Adrenal gland (tissue), 12 donors: ENCODE results near the gene DNAH17. TPM values are rescaled to one million over a fixed set of nuclear protein-coding genes. Genes with fewer than 3 reads are reported as not detected.

Source experiments
- DNase-seq, 7 donors: peaks; one replicate each; pipeline ENCODE4 v3.0.0-alpha.2; 2019 to 2020
- H3K27ac ChIP-seq, 5 donors: fragments of 200-600 bp; sonication (generic) in 4 of 5; 1 replicate in 3 of 5; 2 replicates in 2 of 5; pipeline versions ENCODE4 v1.5.1 to v1.8.0; 2016 to 2020; ENCODE audit warnings: mild to moderate bottlenecking in 1 of 5
- H3K27me3 ChIP-seq: fragments of 200-600 bp; 2 replicates; pipeline ENCODE4 v1.8.0; 2021
- H3K36me3 ChIP-seq, 2 donors: fragments of 200-600 bp; replicated peaks in 1 of 2; 1 replicate in 1 of 2; 2 replicates in 1 of 2; pipeline versions ENCODE4 v1.5.1 to v1.8.0; 2018 to 2022
- H3K4me1 ChIP-seq, 2 donors: fragments of 200-600 bp; replicated peaks in 1 of 2; 1 replicate in 1 of 2; 2 replicates in 1 of 2; pipeline versions ENCODE4 v1.5.1 to v1.8.0; 2018 to 2021
- H3K4me3 ChIP-seq, 4 donors: fragments of 200-600 bp; sonication (generic) in 3 of 4; one replicate each; pipeline ENCODE4 v1.5.1; 2016 to 2018
- H3K9me3 ChIP-seq, 3 donors: fragments of 200-600 bp; sonication (generic) in 1 of 3; replicated peaks in 1 of 3; 1 replicate in 2 of 3; 2 replicates in 1 of 3; pipeline versions ENCODE4 v1.5.1 to v1.8.0; 2016 to 2021
- POLR2A ChIP-seq, 2 donors: fragments of 450-650 bp; IDR thresholded peaks; one replicate each; pipeline ENCODE4 v1.6.1; 2017; ENCODE audit warnings: antibody characterized with exemption in 2 of 2, mild to moderate bottlenecking in 2 of 2, moderate library complexity in 1 of 2
- WGBS, 4 donors: extraction: QIAGEN DNeasy Blood & Tissue Kit in 2 of 4; methylation state at CpG; one replicate each; pipeline versions ENCODE4 v1.1.5 to v1.1.7; 2013 to 2017; 5-methylcytosine and 5-hydroxymethylcytosine counted together
- intact Hi-C, 2 donors: fragments of 100-400 bp; cut with DNase I; formaldehyde crosslinking; loops; one replicate each; pipeline versions ENCODE4 v1.14.1 to v1.15.0; 2022 to 2023
- polyA plus RNA-seq, 3 donors: library from polyadenylated mRNA; stranded (reverse); fragments of 200-250 nt in 2 of 3; fragments of 350-450 nt in 1 of 3; fragmentation: Illumina TruSeq in 1 of 3; extraction: RNeasy Lipid Tissue Mini Kit (QIAGEN cat#74804) in 1 of 3; gene quantifications; one replicate each; pipeline ENCODE4 v1.2.3, GENCODE V29; 2013 to 2014
- total RNA-seq, 9 donors: library from RNA; depleted of rRNA in 4 of 9; stranded (reverse); fragments of >200 nt in 4 of 9; fragments of 120-200 nt in 1 of 9; fragmentation: NEBNext Ultra II Directional in 1 of 9; extraction: Animal tissue kit (Norgen Biotek cat#: 25700) in 1 of 9; gene quantifications; one replicate each; pipeline versions ENCODE4 v1.1.0 to v1.2.4, GENCODE V29; 2013 to 2023
- TF ChIP-seq, protein P1 (sequence below), 6 experiments: fragments of 450-650 bp in 4 of 6; fragments of 200-600 bp in 2 of 6; sonication (generic) in 1 of 6; IDR thresholded peaks; 1 replicate in 5 of 6; 2 replicates in 1 of 6; pipeline versions ENCODE4 v1.5.1 to v1.8.0; 2016 to 2021; ENCODE audit warnings: antibody characterized with exemption in 6 of 6, mild to moderate bottlenecking in 2 of 6, moderate library complexity in 1 of 6
- donor health status: healthy with polysubstance abuse.
- donor health status: Bipolar disorder and iron deficiency.
- donor health status: DM: yes; HTN: yes; CAD: no.
- donor health status: DM: no; HTN: no; CAD: no.
- donor health status: DM: no; HTN: no; CAD: no.
- donor health status: DM: yes; HTN: yes; CAD: no.

Gene DNAH17
- total and polyA plus RNA-seq, 12 donors: 0.03 to 1.8 (median 0.22) TPM; not detected in 5

DNA sequence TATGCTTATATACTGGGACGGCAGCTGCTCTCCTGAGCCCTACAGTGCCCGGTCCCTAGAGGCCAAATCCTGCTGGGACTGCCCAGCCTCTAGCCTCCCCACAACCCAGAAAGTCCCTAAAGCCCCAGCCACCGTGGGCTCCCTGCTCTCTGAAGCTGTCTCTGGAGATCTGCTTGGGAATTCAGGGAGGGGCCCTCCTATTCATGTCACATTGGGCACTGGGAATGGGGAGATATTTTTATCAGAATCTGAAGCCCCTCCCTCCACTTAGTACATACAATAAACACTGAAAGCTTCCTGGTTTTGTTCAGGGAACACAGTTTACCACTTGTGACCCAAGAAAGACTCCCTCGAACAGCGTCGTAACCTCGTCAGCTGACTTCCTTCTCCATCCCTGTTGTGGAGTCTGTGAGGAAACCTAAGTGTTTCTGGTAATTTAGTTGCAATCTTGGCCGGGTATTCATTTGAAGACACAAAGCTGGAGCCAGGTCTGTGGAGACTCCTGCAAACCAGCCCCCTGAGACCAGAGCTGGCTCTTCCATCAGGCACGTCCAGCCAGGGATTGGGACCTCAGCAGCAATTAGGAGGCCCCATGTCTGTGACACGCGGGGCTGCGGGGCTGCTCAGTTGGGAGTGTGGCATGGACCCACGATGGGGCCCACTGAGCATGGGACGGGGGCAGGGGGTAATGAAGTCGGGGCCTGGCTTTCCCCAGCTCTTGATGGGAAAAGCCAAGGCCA lies 160.2 kb downstream of the DNAH17 start:
- Histone ChIP-seq H3K4me3 (no peak overlapping the region), H3K36me3 (peaks cover 0 to 26% of the 10 kb centered on the region in 2 donors), H3K27me3 (no peaks in the 10 kb centered on the region), H3K4me1 (peaks cover 11 to 47% of the 10 kb centered on the region in 2 donors), H3K9me3 (no peaks in the 10 kb centered on the region), H3K27ac (peak overlapping the region; percentile 37 to 92 (median 59))
- 55 to 67% (median 61%) methylated on average over 9 to 15 of the region's 15 CpGs for WGBS, 4 donors
- intact Hi-C loops: no loop called here
- TF ChIP-seq POLR2A (IDR thresholded peaks at IDR 0.05): peak in 1 of 2 donors; percentile 28
- TF ChIP-seq, protein P1, sequence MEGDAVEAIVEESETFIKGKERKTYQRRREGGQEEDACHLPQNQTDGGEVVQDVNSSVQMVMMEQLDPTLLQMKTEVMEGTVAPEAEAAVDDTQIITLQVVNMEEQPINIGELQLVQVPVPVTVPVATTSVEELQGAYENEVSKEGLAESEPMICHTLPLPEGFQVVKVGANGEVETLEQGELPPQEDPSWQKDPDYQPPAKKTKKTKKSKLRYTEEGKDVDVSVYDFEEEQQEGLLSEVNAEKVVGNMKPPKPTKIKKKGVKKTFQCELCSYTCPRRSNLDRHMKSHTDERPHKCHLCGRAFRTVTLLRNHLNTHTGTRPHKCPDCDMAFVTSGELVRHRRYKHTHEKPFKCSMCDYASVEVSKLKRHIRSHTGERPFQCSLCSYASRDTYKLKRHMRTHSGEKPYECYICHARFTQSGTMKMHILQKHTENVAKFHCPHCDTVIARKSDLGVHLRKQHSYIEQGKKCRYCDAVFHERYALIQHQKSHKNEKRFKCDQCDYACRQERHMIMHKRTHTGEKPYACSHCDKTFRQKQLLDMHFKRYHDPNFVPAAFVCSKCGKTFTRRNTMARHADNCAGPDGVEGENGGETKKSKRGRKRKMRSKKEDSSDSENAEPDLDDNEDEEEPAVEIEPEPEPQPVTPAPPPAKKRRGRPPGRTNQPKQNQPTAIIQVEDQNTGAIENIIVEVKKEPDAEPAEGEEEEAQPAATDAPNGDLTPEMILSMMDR (IDR thresholded peaks at IDR 0.05): no peak
- DNase-seq: peak in 4 of 7 donors; percentile 36 to 67 (median 52)

DNA sequence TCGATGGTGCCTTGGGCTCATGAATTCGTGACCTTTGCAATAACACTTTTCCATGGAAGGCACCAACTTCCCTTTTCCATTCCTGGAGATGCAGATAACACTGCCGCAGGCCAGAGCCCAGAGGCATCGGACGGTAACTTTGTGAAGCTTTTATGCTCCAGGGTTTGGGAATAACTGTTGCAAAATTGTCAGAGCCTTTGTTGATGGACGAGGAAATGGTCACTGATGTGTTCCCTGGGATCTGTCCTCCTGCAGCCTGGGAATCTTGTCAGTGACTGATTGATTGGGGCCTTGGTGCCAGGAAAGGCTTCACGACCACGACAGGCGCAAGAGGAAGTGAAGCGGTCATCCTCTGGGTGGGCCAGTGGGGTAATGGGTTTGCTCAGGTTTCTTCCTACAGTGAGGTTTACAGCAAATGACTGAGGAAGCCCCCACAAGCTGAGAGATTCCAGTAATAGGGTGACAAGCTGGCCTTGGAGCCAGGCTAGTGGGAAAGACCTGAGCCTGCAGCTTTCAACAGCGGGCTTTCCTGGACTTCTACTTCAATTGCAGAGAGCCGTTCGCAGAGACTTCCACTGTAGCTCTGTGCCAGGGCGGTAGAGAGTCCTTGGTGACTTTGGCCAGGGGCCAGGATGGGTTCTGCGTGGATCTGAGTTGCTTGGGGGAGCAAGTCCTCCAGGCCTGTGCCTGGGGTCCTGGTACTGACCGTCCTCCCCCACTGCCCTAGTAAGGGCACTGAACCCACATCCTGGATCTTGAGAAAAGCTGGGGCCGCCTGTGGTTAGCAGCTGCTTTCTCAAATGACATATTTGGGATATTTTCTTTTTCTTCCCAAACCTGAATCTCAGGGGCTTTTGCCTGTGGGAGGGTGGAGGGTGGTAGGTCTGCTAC lies 161.1 kb downstream of the DNAH17 start:
- peak in 6 of 7 donors; percentile 46 to 72 (median 60) for DNase-seq
- WGBS, 4 donors: 45 to 54% (median 49%) methylated on average over 13 to 17 of the region's 17 CpGs
- intact Hi-C loops: no loop called here
- TF ChIP-seq, protein P1 (IDR thresholded peaks at IDR 0.05): no peak
- TF ChIP-seq POLR2A (IDR thresholded peaks at IDR 0.05): no peak
- H3K4me1 ChIP-seq: peaks cover 11 to 50% of the 10 kb centered on the region in 2 donors
- H3K9me3 ChIP-seq: no peaks in the 10 kb centered on the region
- H3K27me3 ChIP-seq: no peaks in the 10 kb centered on the region
- peaks cover 0 to 17% of the 10 kb centered on the region in 2 donors for H3K36me3 ChIP-seq
- H3K4me3 ChIP-seq: no peak overlapping the region
- peak overlapping the region; percentile 37 to 92 (median 59) for H3K27ac ChIP-seq

DNA sequence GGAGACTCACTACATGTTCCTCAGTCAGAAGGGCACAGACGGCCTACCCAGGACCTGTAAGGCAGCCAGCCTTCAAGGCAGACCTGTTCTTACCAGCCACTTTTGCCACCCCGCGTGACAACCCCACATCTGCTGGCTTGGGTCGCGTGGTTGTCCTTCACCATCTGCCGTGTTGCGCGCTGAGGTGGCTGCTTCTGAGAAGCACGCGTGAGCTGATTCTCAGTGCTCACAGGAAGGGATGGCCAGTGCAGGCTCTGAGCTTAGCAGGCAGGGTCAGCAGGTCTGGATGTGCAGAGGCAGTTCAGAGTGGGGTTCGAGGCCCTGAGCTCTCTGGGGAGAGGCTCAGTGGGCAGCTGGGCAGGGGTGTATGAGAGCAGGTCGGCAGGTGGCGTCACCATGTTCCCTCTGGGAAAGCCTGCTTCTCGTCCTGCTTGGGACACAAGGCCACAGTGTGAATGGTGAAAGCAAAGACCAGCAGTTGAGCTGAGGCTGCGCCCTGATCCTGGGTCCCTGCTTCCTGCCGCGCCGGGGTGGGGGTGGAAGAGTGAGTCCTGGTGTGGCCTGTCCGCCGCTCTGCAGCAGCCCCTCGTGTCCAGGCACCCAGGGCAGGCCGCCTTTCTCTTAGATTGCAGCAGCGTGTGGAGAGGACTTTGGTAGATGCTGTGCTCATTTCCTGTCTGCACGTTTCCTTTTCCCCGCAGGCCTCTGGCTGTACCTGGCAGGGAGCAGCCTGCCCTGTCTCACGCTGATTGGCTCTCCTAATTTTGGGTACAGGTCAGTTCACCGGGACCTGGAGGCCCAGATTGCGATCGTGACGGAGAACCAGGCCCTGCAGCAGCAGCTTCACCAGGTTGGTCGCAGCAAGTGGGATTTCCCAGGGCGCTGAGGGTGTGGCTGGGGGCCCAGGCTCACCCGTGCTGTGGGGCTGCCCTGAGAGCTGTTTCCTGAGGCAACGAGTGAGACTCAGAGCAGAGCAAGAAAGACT lies 162.7 kb downstream of the DNAH17 start:
- DNase-seq: no peak
- H3K27ac ChIP-seq: peak overlapping the region in 2 of 5 donors; percentile 88 to 92
- intact Hi-C loops: no loop called here
- WGBS, 4 donors: 77 to 87% (median 79%) methylated on average over 7 to 34 of the region's 34 CpGs
- H3K9me3 ChIP-seq: no peaks in the 10 kb centered on the region
- H3K27me3 ChIP-seq: no peaks in the 10 kb centered on the region
- peaks cover 11 to 54% of the 10 kb centered on the region in 2 donors for H3K4me1 ChIP-seq
- H3K4me3 ChIP-seq: no peak overlapping the region
- TF ChIP-seq, protein P1 (IDR thresholded peaks at IDR 0.05): no peak
- no peak for TF ChIP-seq POLR2A (IDR thresholded peaks at IDR 0.05)
- H3K36me3 ChIP-seq: peaks cover 0 to 1% of the 10 kb centered on the region in 2 donors
